Esophagus squamous epithelium (tissue), 4 donors: ENCODE data around the gene DRD2.

Source experiments
- POLR2A ChIP-seq, 4 donors: fragments of 450-650 bp; IDR thresholded peaks; one replicate each; pipeline ENCODE4 v1.6.1; 2017; ENCODE audit warnings: antibody characterized with exemption in 4 of 4, mild to moderate bottlenecking in 4 of 4, moderate library complexity in 3 of 4
- TF ChIP-seq, protein P1 (sequence below), 6 experiments: fragments of 450-650 bp in 4 of 6; fragments of 200-600 bp in 2 of 6; sonication (generic) in 2 of 6; IDR thresholded peaks; one replicate each; pipeline ENCODE4 v1.5.1; 2016 to 2019; ENCODE audit warnings: antibody characterized with exemption in 6 of 6, mild to moderate bottlenecking in 4 of 6, moderate library complexity in 4 of 6

- TF ChIP-seq, protein P1, sequence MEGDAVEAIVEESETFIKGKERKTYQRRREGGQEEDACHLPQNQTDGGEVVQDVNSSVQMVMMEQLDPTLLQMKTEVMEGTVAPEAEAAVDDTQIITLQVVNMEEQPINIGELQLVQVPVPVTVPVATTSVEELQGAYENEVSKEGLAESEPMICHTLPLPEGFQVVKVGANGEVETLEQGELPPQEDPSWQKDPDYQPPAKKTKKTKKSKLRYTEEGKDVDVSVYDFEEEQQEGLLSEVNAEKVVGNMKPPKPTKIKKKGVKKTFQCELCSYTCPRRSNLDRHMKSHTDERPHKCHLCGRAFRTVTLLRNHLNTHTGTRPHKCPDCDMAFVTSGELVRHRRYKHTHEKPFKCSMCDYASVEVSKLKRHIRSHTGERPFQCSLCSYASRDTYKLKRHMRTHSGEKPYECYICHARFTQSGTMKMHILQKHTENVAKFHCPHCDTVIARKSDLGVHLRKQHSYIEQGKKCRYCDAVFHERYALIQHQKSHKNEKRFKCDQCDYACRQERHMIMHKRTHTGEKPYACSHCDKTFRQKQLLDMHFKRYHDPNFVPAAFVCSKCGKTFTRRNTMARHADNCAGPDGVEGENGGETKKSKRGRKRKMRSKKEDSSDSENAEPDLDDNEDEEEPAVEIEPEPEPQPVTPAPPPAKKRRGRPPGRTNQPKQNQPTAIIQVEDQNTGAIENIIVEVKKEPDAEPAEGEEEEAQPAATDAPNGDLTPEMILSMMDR (IDR thresholded peaks at IDR 0.05): no peak
- no peak for TF ChIP-seq POLR2A (IDR thresholded peaks at IDR 0.05)
These were observed 73.5 kb downstream of the DRD2 start for GRCh38 chr11:113401718-113402117.
